Fibroblast of skin of left biceps (primary cell): ENCODE measurements around the gene KRTAP9-8.
"Not testable (repeated sequence)": the region's sequence is repeated elsewhere in the genome, so short reads cannot be mapped to it uniquely, and the experiment has no call there.

Experiments
- DNase-seq, 2 experiments: peaks; one replicate each; pipeline ENCODE4 v3.0.0-alpha.2; 2013; ENCODE audit warnings: low read depth in 2 of 2

KRTAP9-8 gene

DNA sequence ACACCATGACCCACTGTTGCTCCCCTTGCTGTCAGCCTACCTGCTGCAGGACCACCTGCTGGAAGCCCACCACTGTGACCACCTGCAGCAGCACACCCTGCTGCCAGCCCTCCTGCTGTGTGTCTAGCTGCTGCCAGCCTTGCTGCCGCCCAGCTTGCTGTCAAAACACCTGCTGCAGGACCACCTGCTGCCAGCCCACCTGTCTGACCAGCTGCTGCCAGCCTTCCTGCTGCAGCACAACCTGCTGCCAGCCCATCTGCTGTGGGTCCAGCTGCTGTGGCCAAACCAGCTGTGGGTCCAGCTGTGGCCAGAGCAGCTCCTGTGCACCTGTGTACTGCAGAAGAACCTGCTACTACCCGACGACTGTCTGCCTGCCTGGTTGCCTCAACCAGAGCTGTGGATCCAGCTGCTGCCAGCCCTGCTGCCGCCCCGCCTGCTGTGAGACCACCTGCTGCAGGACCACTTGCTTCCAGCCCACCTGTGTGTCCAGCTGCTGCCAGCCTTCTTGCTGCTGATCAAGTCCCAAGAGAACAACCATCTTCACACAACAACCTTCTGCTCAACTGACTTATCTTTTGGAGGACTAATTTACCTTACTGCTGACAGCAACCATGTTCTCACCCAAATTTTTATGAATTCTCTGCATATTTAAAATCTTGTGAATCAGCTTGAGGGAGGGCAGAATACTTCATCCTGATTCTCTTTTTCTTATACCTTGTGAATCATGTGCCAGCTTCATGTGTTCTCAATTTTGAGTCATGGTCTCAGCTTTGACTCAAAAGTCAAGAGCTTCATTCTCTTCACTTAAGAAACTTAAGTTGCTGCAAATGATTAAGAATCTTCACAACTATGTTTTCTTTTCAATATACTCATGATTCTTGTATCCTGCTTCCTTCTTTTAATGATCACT, 17.8 kb downstream of the KRTAP9-8 start, which contains the start of gene KRTAP9-9:
Gene KRTAP9-9, plus strand, starts transcription at position 4 of the 910 bp plus-strand sequence.
- not testable (repeated sequence) for DNase-seq

DNA sequence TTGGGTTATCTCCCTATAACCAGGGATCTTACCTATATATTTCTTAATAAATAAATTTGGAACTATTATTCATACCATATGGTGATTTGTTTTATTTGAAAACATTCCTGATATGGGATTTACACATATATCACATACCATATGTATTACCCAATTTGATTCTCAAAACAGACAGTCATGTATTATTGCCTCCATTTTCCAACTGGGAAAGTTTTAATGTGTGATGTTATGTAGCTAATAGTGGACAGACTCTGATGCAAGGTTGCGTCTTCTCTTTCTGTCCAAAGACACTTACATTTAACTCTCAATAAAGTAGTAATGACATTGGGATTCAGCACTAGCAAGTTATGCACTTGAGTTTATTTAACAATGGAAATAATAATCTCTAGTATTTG, 18.5 kb downstream of the KRTAP9-8 start:
- DNase-seq, result peak; percentile 33 to 45

- DNase-seq, result no peak
Measured at GRCh38 chr17:41258406-41258805, 20.6 kb downstream of the KRTAP9-8 start.

- DNase-seq, result no peak
Measured at GRCh38 chr17:41263212-41263611, 25.4 kb downstream of the KRTAP9-8 start.

- no peak for DNase-seq
Measured at GRCh38 chr17:41264599-41264998, 26.8 kb downstream of the KRTAP9-8 start.

GRCh38 chr17:41265078-41265477, 27.3 kb downstream of the KRTAP9-8 start, which contains the start of gene KRTAP9-6:
TSS of gene KRTAP9-6 (plus strand) at chr17:41265378. CDS start at chr17:41265378, 0 bp downstream.
- DNase-seq, result no peak

- no peak for DNase-seq
Measured at GRCh38 chr17:41267711-41268110, 29.9 kb downstream of the KRTAP9-8 start.

DNA sequence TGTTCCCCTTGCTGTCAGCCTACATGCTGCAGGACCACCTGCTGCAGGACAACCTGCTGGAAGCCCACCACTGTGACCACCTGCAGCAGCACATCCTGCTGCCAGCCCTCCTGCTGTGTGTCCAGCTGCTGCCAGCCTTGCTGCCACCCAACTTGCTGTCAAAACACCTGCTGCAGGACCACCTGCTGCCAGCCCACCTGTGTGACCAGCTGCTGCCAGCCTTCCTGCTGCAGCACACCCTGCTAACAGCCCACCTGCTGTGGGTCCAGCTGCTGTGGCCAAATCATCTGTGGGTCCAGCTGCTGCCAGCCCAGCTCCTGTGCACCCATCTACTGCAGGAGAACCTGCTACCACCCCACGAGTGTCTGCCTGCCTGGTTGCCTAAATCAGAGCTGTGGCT, 33.5 kb downstream of the KRTAP9-8 start:
- not testable (repeated sequence) for DNase-seq

DNA sequence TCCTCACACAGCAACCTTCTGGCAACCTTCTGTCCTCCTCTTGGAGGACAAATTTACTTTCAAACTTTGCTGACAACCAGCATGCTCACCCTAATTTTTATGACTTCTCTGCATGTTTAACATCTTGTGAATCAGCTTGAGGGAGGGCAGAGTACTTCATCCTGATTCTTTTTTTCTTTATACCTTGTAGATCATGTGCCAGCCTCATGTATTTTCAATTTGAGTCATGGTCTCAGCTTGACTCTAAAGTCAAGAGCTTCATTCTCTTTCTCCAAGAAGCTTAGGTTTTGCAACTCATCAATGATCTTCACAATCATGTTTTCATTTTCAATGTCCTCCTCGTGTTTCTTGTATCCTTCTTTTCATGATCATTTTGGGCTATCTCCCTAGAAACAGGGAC, 34.1 kb downstream of the KRTAP9-8 start:
- DNase-seq, result no peak

GRCh38 chr17:41275648-41276190, 37.9 kb downstream of the KRTAP9-8 start, which contains the start of gene KRTAP9-7:
TSS of gene KRTAP9-7 (plus strand) at chr17:41275698. CDS start at chr17:41275698, 0 bp downstream.
- not testable (repeated sequence) for DNase-seq

- DNase-seq, result no peak
Measured at GRCh38 chr17:41278176-41278955, 40.6 kb downstream of the KRTAP9-8 start.

- DNase-seq, result peak; percentile 93 to 94
Measured at GRCh38 chr17:41284043-41284442, 46.2 kb downstream of the KRTAP9-8 start.

- DNase-seq, result peak in 1 of 2 experiments; percentile 2
Measured at GRCh38 chr17:41284546-41284945, 46.7 kb downstream of the KRTAP9-8 start.

- no peak for DNase-seq
Measured at GRCh38 chr17:41287050-41287449, 49.3 kb downstream of the KRTAP9-8 start.
